GM12878 (cell line): ENCODE data around the gene ICE2.

ENCODE experiments used
- ASH2L ChIP-seq: fragments of 300-600, 200-600 bp; sonication (generic); IDR thresholded peaks from 2 replicates; pipeline ENCODE4 v1.6.1; 2017; ENCODE audit warnings: low read depth, mild to moderate bottlenecking, borderline replicate concordance
- CTCF ChIP-seq, 3 experiments: IDR thresholded peaks in 2 of 3; conservative IDR thresholded peaks in 1 of 3; 2 replicates each; pipeline ENCODE4 v1.5.1; 2011; ENCODE audit warnings: low read depth in 3 of 3, low read length in 3 of 3, mild to moderate bottlenecking in 3 of 3, control low read depth in 2 of 3, moderate library complexity in 2 of 3, inconsistent platforms in 1 of 3, mixed read lengths in 1 of 3; ENCODE audit not compliant: control insufficient read depth in 2 of 3, insufficient read depth in 1 of 3; ENCODE audit errors: extremely low read depth in 1 of 3
- ESRRA ChIP-seq: IDR thresholded peaks from 2 replicates; pipeline ENCODE4 v1.6.1; 2012; ENCODE audit warnings: mild to moderate bottlenecking, low read length, improper control_type of control experiment
- POLR2AphosphoS5 ChIP-seq: IDR thresholded peaks from 2 replicates; pipeline ENCODE4 v1.6.1; 2011; ENCODE audit warnings: mild to moderate bottlenecking, low read length, inconsistent platforms
- SMAD5 ChIP-seq: IDR thresholded peaks from 2 replicates; pipeline ENCODE4 v1.6.1; 2016; ENCODE audit warnings: antibody characterized with exemption, low read depth
- SREBF1 ChIP-seq: IDR thresholded peaks from 2 replicates; pipeline ENCODE4 v1.6.1; 2012; ENCODE audit warnings: mild to moderate bottlenecking, low read length

DNA sequence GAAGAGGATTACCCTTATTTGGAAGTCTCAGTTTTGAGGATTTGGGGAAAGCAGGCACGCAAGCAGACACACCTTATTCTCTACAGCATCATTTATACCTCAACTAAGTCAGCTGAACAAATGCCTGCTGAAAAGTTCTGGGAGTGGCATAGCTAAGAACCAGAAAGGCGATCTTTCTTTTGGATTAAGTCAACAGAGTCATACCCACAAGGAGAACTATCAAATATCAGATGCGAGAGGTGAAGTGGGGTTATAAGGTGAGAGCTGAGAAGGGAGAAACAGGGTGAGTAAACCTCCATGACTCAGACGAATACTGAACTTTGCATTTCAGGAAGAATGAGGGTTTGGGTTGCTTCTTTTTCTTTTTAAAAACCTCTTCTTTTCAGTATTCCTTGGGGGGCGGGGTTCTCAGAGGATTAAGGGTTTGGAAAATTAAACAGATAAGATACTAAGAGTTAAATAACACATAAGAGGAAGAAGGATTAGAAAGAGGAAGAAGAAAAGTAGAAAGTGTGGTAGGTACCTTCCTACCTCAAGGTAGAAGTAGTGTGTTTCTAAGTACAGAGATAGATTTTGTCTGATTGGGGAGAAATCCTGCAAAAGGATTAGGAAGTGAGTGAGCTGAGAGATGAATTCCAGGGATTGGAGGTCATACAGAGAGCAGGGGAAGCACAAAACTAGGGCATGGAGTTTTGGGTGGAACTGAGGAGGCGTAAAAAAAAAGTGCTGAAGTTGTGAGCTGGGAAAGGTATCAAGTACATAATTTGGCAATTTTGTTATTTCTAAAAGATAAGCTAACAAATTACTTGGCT is 41.3 kb upstream of the ICE2 start:
- TF ChIP-seq CTCF (IDR thresholded peaks at IDR 0.05 in 2 of 3, conservative IDR thresholded peaks at IDR 0.05 in 1 of 3; ENCODE audit: control insufficient read depth in 2 of 3, extremely low read depth in 1 of 3, insufficient read depth in 1 of 3, low read depth in 3 of 3, low read length in 3 of 3) (no peak), ASH2L (no peak), SREBF1 (no peak), SMAD5 (no peak), ESRRA (no peak), POLR2AphosphoS5 (no peak)
